Thyroid gland (tissue), 4 donors: ENCODE data around the gene CDH4.

Experiments used
- POLR2A ChIP-seq, 2 donors: fragments of 450-650 bp; IDR thresholded peaks; one replicate each; pipeline ENCODE4 v1.6.1; 2017; ENCODE audit warnings: antibody characterized with exemption in 2 of 2, mild to moderate bottlenecking in 2 of 2, moderate library complexity in 1 of 2
- TF ChIP-seq, protein P1 (sequence below), 6 experiments: fragments of 200-600 bp in 3 of 6; fragments of 450-650 bp in 3 of 6; sonication (generic) in 3 of 6; IDR thresholded peaks; one replicate each; pipeline ENCODE4 v1.5.1; 2016 to 2019; ENCODE audit warnings: antibody characterized with exemption in 6 of 6, mild to moderate bottlenecking in 2 of 6, inconsistent platforms in 1 of 6, moderate library complexity in 1 of 6

DNA sequence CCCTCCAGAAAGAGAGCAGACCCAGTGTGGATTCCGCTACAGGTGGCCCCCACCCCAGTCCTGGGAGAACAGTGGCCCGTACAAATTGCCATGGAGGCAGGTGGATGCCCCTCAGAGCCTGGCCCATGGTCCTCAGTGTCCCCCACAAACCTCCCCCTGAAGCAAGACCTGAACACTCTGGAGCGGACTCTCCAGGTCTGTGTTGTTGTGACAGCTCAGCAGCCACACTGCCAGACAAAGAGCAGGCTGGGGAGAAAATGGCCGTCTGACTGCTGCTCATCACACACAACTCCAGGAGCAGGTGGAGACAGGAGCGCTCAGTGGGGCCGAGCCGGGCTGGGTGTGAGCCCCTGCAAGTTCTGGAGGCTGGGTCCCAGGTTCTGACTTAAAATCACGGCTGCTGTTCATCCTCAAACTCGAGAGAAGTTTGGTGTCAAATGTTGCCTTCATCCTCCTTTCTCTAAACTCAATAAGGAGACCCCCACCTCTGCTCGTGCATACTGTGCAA lies 241.8 kb downstream of the CDH4 start:
- no peak for TF ChIP-seq POLR2A (IDR thresholded peaks at IDR 0.05)
- TF ChIP-seq, protein P1, sequence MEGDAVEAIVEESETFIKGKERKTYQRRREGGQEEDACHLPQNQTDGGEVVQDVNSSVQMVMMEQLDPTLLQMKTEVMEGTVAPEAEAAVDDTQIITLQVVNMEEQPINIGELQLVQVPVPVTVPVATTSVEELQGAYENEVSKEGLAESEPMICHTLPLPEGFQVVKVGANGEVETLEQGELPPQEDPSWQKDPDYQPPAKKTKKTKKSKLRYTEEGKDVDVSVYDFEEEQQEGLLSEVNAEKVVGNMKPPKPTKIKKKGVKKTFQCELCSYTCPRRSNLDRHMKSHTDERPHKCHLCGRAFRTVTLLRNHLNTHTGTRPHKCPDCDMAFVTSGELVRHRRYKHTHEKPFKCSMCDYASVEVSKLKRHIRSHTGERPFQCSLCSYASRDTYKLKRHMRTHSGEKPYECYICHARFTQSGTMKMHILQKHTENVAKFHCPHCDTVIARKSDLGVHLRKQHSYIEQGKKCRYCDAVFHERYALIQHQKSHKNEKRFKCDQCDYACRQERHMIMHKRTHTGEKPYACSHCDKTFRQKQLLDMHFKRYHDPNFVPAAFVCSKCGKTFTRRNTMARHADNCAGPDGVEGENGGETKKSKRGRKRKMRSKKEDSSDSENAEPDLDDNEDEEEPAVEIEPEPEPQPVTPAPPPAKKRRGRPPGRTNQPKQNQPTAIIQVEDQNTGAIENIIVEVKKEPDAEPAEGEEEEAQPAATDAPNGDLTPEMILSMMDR (IDR thresholded peaks at IDR 0.05): no peak
